ENCODE results near the gene MRGPRF. TPM values are rescaled to one million over a fixed set of nuclear protein-coding genes. Genes with fewer than 3 reads are reported as not detected.

Gene MRGPRF
- total RNA-seq, 1 experiment from 2014 or later, result 27.4 TPM

GRCh38 chr11:68989936-68990606 is 23.0 kb downstream of the MRGPRF start:
- Histone ChIP-seq H3K9me3 (replicated peaks) (peaks cover 9% of the 10 kb centered on the region), H3K4me1 (replicated peaks) (no peaks in the 10 kb centered on the region)

DNA sequence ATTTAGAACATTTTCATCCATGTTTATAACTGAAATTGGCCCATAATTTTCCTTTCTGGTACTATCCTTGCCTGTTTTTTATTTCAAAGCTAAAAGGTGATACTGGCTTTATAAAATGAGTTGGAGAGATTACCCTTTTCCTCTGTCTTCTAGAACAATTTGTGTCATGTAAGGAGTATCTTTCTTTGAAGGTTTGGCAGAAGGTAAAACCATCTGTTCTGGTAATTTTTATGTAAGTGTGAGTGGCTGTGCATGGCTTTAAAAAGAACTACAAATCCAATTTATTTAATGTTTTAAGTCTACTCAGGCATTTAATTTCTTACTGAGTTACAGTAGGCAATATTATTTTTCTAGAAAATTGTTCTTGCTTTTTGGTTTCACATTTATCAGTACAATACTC is 24.6 kb downstream of the MRGPRF start:
- H3K4me1 ChIP-seq (replicated peaks), result no peaks in the 10 kb centered on the region
- H3K4me3 ChIP-seq, result no peak overlapping the region
- H3K27me3 ChIP-seq (replicated peaks), result no peaks in the 10 kb centered on the region
- peaks cover 9% of the 10 kb centered on the region for H3K9me3 ChIP-seq (replicated peaks)
- H3K36me3 ChIP-seq, result no peaks in the 10 kb centered on the region
- H3K27ac ChIP-seq, result no peak overlapping the region
- DNase-seq (ENCODE audit: low read depth in 1 of 2, low spot score in 2 of 2), result no peak

More at GRCh38 chr11:68989936-68990606, 23.0 kb downstream of the MRGPRF start:
- no peak overlapping the region for H3K27ac ChIP-seq
- no peak overlapping the region for H3K4me3 ChIP-seq
- H3K27me3 ChIP-seq (replicated peaks), result no peaks in the 10 kb centered on the region
- DNase-seq (ENCODE audit: low read depth in 1 of 2, low spot score in 2 of 2), result peak in 1 of 2 experiments; percentile 54
- no peaks in the 10 kb centered on the region for H3K36me3 ChIP-seq

DNA sequence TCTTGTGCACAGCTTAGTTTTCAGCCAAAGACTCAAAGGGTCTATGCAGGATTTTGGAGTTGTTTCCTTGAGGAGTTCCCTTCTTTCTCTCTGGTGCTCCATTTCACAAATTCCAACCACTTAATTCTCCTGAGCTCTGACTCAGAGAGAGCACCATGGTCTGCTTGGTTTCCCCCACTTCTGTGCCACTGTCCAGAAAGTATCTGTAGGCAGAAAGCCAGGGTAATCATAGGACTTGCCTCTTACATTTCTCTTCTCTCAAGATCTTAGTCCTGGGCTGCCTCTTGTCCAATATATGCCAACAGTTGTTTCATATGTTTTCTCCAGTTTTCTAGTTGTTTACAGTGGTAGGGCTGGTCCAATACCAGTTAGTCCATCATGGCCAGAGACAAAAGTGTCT is 25.8 kb downstream of the MRGPRF start:
- H3K36me3 ChIP-seq, result no peaks in the 10 kb centered on the region
- H3K4me3 ChIP-seq, result no peak overlapping the region
- H3K9me3 ChIP-seq (replicated peaks), result peaks cover 11% of the 10 kb centered on the region
- no peak for DNase-seq (ENCODE audit: low read depth in 1 of 2, low spot score in 2 of 2)
- H3K27ac ChIP-seq, result no peak overlapping the region
- peaks cover 5% of the 10 kb centered on the region; the same call in 1 of the 2 replicates for H3K27me3 ChIP-seq (replicated peaks)
- H3K4me1 ChIP-seq (replicated peaks), result no peaks in the 10 kb centered on the region

GRCh38 chr11:68983801-68984200 is 29.2 kb downstream of the MRGPRF start:
- H3K4me3 ChIP-seq, result no peak overlapping the region
- peaks cover 16% of the 10 kb centered on the region for H3K9me3 ChIP-seq (replicated peaks)
- DNase-seq (ENCODE audit: low read depth in 1 of 2, low spot score in 2 of 2), result peak in 1 of 2 experiments; percentile 34
- no peaks in the 10 kb centered on the region for H3K36me3 ChIP-seq
- H3K4me1 ChIP-seq (replicated peaks), result no peaks in the 10 kb centered on the region
- peaks cover 9% of the 10 kb centered on the region; the same call in 1 of the 2 replicates for H3K27me3 ChIP-seq (replicated peaks)
- H3K27ac ChIP-seq, result no peak overlapping the region

DNA sequence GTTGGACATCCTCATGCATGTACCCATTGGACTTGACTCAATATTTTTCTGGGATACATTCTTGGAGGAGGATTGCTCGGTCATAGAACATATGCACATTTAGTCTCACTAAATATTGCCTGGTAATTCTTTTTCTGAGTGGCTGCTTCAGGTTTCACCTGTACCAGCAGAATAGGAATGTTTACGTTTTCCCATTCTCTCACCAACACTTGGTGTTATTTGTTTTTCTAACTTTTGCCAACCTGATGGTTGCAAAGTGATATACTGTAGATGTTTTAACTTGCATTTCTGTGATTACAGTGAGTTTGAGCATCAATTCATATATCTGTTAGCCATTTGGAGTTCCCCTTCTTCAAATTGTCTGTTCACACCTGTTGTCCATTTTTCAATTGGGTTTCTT is 30.9 kb downstream of the MRGPRF start:
- H3K27ac ChIP-seq, result no peak overlapping the region
- DNase-seq (ENCODE audit: low read depth in 1 of 2, low spot score in 2 of 2), result no peak
- peaks cover 12% of the 10 kb centered on the region for H3K9me3 ChIP-seq (replicated peaks)
- H3K4me1 ChIP-seq (replicated peaks), result no peaks in the 10 kb centered on the region
- no peaks in the 10 kb centered on the region for H3K36me3 ChIP-seq
- H3K4me3 ChIP-seq, result no peak overlapping the region
- peaks cover 12% of the 10 kb centered on the region; the same call in 1 of the 2 replicates for H3K27me3 ChIP-seq (replicated peaks)

DNA sequence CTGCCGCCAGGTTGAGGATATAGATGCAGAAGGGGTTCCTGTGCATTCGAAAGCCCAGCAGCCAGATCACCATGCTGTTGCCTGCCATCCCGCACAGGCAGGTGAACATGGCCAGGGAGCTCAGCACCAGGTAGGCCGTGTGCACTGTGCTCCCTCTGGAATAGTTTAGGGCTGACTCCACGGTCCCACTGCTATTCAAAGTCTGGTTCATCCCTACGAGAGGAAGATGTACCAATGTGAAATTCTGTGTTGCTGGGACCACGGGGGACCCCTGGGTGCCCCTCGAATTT is 32.3 kb downstream of the MRGPRF start, which contains the start of gene MRGPRD:
TSS of gene MRGPRD (minus strand) at position 211 of the 290 bp plus-strand sequence. CDS start at position 211, 0 bp downstream.
- H3K4me3 ChIP-seq, result no peak within 1 kb of the TSS
- H3K9me3 ChIP-seq (replicated peaks), result peaks cover 7% of the 10 kb centered on the region; the same call in 1 of the 2 replicates
- H3K4me1 ChIP-seq (replicated peaks), result peaks cover 7% of the 10 kb centered on the region
- H3K27me3 ChIP-seq (replicated peaks), result peaks cover 12% of the 10 kb centered on the region; the same call in 1 of the 2 replicates
- DNase-seq (ENCODE audit: low read depth in 1 of 2, low spot score in 2 of 2), result no peak
- no peaks in the 10 kb centered on the region for H3K36me3 ChIP-seq
- H3K27ac ChIP-seq, result no peak within 1 kb of the TSS

- peak in 1 of 2 experiments; percentile 57 for DNase-seq (ENCODE audit: low read depth in 1 of 2, low spot score in 2 of 2)
- H3K27ac ChIP-seq, result no peak overlapping the region
- no peak overlapping the region for H3K4me3 ChIP-seq
- peaks cover 7% of the 10 kb centered on the region; the same call in 1 of the 2 replicates for H3K9me3 ChIP-seq (replicated peaks)
- H3K36me3 ChIP-seq, result no peaks in the 10 kb centered on the region
- peaks cover 12% of the 10 kb centered on the region; the same call in 1 of the 2 replicates for H3K27me3 ChIP-seq (replicated peaks)
- peaks cover 7% of the 10 kb centered on the region for H3K4me1 ChIP-seq (replicated peaks)
These were observed 32.9 kb downstream of the MRGPRF start for GRCh38 chr11:68979931-68980775.

DNA sequence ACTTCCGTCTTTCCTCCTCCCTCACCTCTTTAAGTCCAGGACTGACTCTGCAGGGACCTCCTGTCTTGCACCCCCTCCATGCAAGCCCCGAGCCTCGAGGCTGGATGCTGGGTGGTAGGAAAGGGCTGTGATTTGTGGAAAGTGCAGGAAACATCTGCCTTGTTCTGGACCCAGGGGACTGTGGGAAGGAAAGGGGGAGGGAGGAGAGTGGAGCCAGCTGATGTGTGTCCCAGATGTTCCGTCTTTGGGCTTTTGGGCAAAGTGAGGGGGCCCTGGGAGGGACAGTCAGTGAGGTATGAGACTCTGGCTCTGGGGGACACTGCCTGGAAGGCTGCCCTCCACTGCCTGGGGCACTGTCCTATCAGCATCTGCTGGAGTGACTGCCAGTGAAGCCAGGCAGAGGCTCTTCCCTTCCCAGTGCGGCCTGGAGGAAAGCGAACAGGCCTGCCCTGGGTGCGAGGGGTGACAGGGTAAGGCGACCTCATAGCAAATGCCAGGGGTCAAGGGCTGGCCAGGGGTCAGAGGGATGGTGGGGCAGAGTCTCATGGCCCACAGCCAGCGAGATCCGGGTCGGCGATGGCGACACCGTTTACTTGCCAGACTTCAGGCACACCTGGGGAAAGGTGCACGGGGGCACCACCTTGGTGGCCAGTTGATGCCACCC is 34.0 kb downstream of the MRGPRF start:
- peak in 1 of 2 experiments; percentile 61 for DNase-seq (ENCODE audit: low read depth in 1 of 2, low spot score in 2 of 2)
- peaks cover 7% of the 10 kb centered on the region for H3K4me1 ChIP-seq (replicated peaks)
- H3K27ac ChIP-seq, result no peak overlapping the region
- H3K9me3 ChIP-seq (replicated peaks), result peaks cover 7% of the 10 kb centered on the region; the same call in 1 of the 2 replicates
- H3K36me3 ChIP-seq, result no peaks in the 10 kb centered on the region
- H3K4me3 ChIP-seq, result no peak overlapping the region
- peaks cover 12% of the 10 kb centered on the region; the same call in 1 of the 2 replicates for H3K27me3 ChIP-seq (replicated peaks)

DNA sequence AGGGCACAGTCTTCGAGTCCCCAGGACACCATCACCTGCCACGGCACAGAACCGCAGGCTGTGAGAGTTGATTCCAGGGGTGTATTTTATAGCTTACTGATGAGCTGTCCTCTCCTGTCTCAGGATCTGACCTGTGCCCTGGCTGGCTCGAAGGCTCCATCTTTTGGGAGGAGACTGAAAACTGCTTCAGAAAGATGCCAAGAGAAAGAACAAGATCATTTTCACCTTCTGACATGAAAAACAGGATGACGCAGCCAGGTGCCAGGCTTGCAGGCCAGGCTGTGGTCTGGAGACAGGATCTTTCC is 34.5 kb downstream of the MRGPRF start:
- H3K4me3 ChIP-seq, result no peak overlapping the region
- no peak for DNase-seq (ENCODE audit: low read depth in 1 of 2, low spot score in 2 of 2)
- no peak overlapping the region for H3K27ac ChIP-seq
- peaks cover 7% of the 10 kb centered on the region; the same call in 1 of the 2 replicates for H3K9me3 ChIP-seq (replicated peaks)
- peaks cover 7% of the 10 kb centered on the region for H3K4me1 ChIP-seq (replicated peaks)
- H3K27me3 ChIP-seq (replicated peaks), result peaks cover 12% of the 10 kb centered on the region; the same call in 1 of the 2 replicates
- no peaks in the 10 kb centered on the region for H3K36me3 ChIP-seq

DNA sequence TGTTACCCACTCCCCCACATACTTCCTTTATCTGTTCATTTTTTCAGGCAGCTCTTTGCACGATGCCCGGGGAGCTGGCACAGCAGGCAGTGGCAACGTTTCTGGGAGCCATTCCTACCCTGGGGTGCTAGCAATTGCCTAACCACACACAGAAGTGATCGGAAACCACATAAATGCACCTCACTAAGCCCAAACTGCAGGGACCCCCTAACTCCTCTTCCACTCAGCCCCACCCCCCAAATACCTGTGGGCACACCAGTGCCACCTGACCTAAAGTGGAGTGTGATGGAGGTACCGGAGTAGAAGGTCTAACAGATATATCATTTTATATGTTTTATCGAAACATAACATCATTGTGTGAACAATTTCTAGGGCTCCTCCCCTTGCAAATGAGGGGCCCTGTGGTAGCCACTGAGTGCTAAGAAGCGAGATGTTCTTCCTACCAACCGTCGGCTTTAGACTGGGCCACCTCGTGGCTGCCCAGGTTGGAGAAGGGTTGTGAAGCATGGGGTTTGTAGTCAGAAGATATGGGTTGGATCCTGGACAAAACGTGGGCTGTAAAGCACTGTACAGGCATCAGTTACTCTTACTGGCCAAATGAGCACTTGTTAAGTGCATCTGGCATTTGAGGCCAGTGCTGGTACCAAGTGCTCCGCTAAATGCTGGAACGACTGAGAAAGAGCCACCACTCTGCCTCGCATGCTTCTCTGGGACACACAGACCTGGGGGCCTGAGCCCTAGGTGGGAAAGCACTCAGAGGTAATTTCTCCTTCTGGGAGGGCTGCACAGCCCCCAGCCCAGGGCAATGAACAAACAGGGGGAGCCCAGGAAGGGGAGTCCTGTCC is 35.0 kb downstream of the MRGPRF start:
- no peaks in the 10 kb centered on the region for H3K36me3 ChIP-seq
- peaks cover 12% of the 10 kb centered on the region for H3K27me3 ChIP-seq (replicated peaks)
- peaks cover 7% of the 10 kb centered on the region; the same call in 1 of the 2 replicates for H3K9me3 ChIP-seq (replicated peaks)
- H3K4me1 ChIP-seq (replicated peaks), result peaks cover 7% of the 10 kb centered on the region
- H3K27ac ChIP-seq, result no peak overlapping the region
- DNase-seq (ENCODE audit: low read depth in 1 of 2, low spot score in 2 of 2), result peak in 1 of 2 experiments; percentile 51
- H3K4me3 ChIP-seq, result no peak overlapping the region

- Histone ChIP-seq H3K27ac (no peak overlapping the region), H3K36me3 (no peaks in the 10 kb centered on the region), H3K4me3 (no peak overlapping the region), H3K27me3 (replicated peaks) (peaks cover 3% of the 10 kb centered on the region; the same call in 1 of the 2 replicates), H3K9me3 (replicated peaks) (no peaks in the 10 kb centered on the region), H3K4me1 (replicated peaks) (peaks cover 7% of the 10 kb centered on the region)
- DNase-seq (ENCODE audit: low read depth in 1 of 2, low spot score in 2 of 2), result peak in 1 of 2 experiments; percentile 55
These were observed 36.5 kb downstream of the MRGPRF start for GRCh38 chr11:68976563-68976962.

- H3K36me3 ChIP-seq, result no peaks in the 10 kb centered on the region
These were observed 37.0 kb downstream of the MRGPRF start for GRCh38 chr11:68976095-68976494.

More at GRCh38 chr11:68976095-68976494, 37.0 kb downstream of the MRGPRF start:
- H3K27ac ChIP-seq, result no peak overlapping the region
- H3K9me3 ChIP-seq (replicated peaks), result no peaks in the 10 kb centered on the region
- peak in 1 of 2 experiments; percentile 42 for DNase-seq (ENCODE audit: low read depth in 1 of 2, low spot score in 2 of 2)
- H3K4me1 ChIP-seq (replicated peaks), result peaks cover 7% of the 10 kb centered on the region
- no peak overlapping the region for H3K4me3 ChIP-seq
- H3K27me3 ChIP-seq (replicated peaks), result peaks cover 3% of the 10 kb centered on the region; the same call in 1 of the 2 replicates

Measured in SJSA1 (cell line).